ENCODE measurements around the gene KCNQ1. TPM values are rescaled to one million over a fixed set of nuclear protein-coding genes. Genes with fewer than 3 reads are reported as not detected.

KCNQ1 gene
- total and polyA plus RNA-seq, 7 donors: 1.1 to 25.2 (median 3.8) TPM

DNA sequence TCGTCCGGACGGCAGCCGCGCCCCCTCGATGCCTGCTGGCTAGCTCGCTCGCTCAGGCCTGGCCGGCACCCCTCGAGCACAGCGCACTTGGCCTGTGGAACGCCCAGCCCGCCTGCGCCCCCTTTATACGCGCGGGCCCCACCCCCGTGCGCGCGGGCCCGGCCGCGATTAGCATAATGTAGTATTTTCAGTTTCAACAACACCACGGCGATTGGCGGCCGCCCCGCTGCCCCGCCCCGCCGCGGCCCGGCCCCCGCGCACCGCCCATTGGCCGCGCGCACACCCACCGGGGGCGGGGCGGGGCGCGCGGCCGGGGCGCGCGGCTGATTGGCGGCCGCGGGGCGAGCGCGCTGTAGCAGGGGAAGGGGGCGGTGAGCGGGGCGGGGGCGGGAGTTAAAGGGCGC is 440.9 kb downstream of the KCNQ1 start, which contains the start of gene CDKN1C:
Gene CDKN1C (minus strand): TSS at position 98 of the 404 bp plus-strand sequence. CDS start 319 bp downstream, outside the sequence.
- intact Hi-C loops (cut with DNase I): loop anchor here (2.0 to 5.0 kb wide), 7 partner anchors 49 to 688 kb away; no protein-coding TSS in a partner anchor
- peak within 1 kb of the TSS; percentile 91 to 96 (median 94) for H3K27ac ChIP-seq
- peak; percentile 97 for DNase-seq
- H3K36me3 ChIP-seq: no peaks in the 10 kb centered on the region
- H3K27me3 ChIP-seq: no peaks in the 10 kb centered on the region
- H3K4me3 ChIP-seq: peak within 1 kb of the TSS; percentile 72 to 98 (median 92)
- 0 to 1% methylated on average over 61 of the region's 61 CpGs for WGBS, 2 donors
- H3K9me3 ChIP-seq: no peaks in the 10 kb centered on the region
- TF ChIP-seq, protein P1, sequence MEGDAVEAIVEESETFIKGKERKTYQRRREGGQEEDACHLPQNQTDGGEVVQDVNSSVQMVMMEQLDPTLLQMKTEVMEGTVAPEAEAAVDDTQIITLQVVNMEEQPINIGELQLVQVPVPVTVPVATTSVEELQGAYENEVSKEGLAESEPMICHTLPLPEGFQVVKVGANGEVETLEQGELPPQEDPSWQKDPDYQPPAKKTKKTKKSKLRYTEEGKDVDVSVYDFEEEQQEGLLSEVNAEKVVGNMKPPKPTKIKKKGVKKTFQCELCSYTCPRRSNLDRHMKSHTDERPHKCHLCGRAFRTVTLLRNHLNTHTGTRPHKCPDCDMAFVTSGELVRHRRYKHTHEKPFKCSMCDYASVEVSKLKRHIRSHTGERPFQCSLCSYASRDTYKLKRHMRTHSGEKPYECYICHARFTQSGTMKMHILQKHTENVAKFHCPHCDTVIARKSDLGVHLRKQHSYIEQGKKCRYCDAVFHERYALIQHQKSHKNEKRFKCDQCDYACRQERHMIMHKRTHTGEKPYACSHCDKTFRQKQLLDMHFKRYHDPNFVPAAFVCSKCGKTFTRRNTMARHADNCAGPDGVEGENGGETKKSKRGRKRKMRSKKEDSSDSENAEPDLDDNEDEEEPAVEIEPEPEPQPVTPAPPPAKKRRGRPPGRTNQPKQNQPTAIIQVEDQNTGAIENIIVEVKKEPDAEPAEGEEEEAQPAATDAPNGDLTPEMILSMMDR (IDR thresholded peaks at IDR 0.05): no peak
- no peak for TF ChIP-seq EP300 (IDR thresholded peaks at IDR 0.05)
- peak; percentile 87 to 91 for TF ChIP-seq POLR2A (IDR thresholded peaks at IDR 0.05)
- peak; percentile 97 to 98 (median 98) for TF ChIP-seq POLR2AphosphoS5 (IDR thresholded peaks at IDR 0.05)
- H3K4me1 ChIP-seq: peaks cover 0 to 56% (median 44%) of the 10 kb centered on the region in 4 donors

DNA sequence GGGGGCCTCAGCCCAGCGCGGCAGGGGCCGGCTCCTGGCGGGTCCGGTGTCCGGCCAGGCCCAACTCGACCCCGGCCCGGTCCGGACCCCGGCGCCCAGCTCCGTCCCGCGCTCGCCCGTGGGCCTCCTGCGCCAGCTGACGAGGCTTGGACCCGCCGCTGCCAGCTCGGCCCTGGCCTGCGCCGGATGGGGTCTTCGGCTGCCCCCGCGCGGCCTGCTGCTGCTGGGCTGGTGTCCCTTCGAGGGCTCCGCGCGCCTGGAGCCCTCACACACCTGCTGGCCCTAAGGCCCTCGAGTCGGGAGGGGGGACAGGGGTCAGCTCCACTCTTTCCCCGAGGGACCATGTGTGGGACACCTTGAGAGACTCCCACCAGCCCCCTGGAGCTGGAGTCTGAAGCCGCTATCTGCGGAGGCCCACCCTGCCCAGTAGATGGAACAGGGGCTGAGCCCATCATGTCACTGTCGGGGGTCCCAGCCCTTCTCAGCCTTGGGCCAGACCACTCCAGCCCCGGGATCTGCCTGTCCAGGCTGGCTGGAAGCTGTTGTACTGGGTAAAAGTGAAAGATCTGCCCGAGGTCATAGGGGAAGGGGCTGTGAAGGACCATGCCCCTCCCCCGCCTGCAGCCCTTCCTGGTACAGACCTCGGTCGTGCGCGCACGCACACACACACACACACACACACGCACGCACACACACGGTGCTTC is 441.5 kb downstream of the KCNQ1 start:
- Histone ChIP-seq H3K4me1 (peaks cover 0 to 62% (median 51%) of the 10 kb centered on the region in 4 donors), H3K27me3 (no peaks in the 10 kb centered on the region), H3K36me3 (no peaks in the 10 kb centered on the region), H3K27ac (peak overlapping the region; percentile 86 to 96 (median 88)), H3K9me3 (no peaks in the 10 kb centered on the region), H3K4me3 (peak overlapping the region; percentile 10 to 98 (median 92))
- DNase-seq: peak; percentile 85
- intact Hi-C loops (cut with DNase I): loop anchor here (2.0 to 5.0 kb wide), 4 partner anchors 79 to 689 kb away; no protein-coding TSS in a partner anchor
- 9 to 17% methylated on average over 49 of the region's 49 CpGs for WGBS, 2 donors
- TF ChIP-seq POLR2AphosphoS5 (IDR thresholded peaks at IDR 0.05) (no peak), POLR2A (IDR thresholded peaks at IDR 0.05) (no peak), EP300 (IDR thresholded peaks at IDR 0.05) (no peak)

DNA sequence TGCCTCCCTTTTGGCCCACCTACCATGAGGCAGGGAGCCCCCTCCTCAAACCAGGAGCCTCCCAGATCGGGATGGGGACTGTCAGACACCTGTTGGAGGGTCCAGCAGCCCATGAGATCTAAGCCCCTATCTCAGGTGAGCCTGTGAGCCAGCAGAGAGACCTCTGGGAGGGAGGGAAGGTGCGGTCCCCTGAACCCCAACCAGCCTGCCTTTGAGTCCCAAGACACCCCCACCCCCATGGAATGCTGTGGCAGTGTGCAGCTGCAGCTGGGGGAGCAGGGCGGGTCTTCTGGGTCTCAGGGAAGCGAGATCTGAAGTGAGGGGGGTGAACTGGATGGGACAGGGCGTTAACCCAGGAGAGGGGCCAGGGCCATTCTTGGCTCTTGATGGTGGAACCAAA is 442.1 kb downstream of the KCNQ1 start:
- DNase-seq: no peak

DNA sequence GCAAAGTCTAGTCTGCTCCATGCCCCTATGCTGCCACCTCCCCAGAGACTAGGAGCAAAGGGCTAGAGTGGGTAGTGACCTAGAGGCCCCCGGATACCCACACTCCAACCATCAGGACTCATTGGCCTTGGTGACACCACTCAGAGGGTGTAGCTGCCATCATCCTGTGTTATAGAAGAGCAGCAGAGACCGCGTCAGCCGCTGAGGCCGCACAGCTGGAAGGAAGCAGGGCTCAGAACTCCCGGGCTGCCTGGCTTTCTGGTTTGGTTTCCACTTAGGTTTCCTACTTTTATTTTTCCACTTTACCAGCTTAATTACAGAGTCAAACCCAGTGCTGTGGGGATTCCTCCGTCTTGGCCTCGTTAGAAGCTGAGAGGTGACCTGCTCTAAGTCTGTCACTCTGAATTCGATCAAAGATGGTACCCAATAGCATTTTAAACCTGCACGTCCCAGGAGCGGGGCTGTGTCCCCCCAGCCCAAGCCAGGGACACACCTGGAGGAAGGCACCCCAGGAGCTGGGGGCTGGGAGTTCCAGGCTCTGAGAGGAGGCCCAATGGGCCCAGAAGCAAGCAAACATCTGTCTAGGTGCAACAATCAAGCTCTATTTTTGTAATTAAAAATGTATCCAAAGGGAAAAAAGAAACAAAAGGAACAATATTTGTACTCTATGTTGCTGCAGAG is 442.8 kb downstream of the KCNQ1 start:
- Histone ChIP-seq H3K4me3 (no peak overlapping the region), H3K27ac (peak overlapping the region; percentile 86 to 96 (median 88)), H3K27me3 (no peaks in the 10 kb centered on the region), H3K4me1 (peaks cover 0 to 63% (median 52%) of the 10 kb centered on the region in 4 donors), H3K36me3 (no peaks in the 10 kb centered on the region), H3K9me3 (no peaks in the 10 kb centered on the region)
- DNase-seq: no peak
- intact Hi-C loops (cut with DNase I): loop anchor here (1.0 to 5.0 kb wide), 5 partner anchors 80 to 690 kb away; no protein-coding TSS in a partner anchor
- TF ChIP-seq POLR2A (IDR thresholded peaks at IDR 0.05) (no peak), EP300 (IDR thresholded peaks at IDR 0.05) (no peak), POLR2AphosphoS5 (IDR thresholded peaks at IDR 0.05) (no peak)
- TF ChIP-seq, protein P1 (IDR thresholded peaks at IDR 0.05): no peak
- WGBS, 2 donors: 51 to 72% methylated on average over 11 of the region's 11 CpGs

More for the DNA sequence above, 442.1 kb downstream of the KCNQ1 start:
- no peaks in the 10 kb centered on the region for H3K9me3 ChIP-seq
- intact Hi-C loops (cut with DNase I): loop anchor here (2.0 to 5.0 kb wide), 4 partner anchors 80 to 690 kb away; no protein-coding TSS in a partner anchor
- H3K36me3 ChIP-seq: no peaks in the 10 kb centered on the region
- peaks cover 0 to 63% (median 52%) of the 10 kb centered on the region in 4 donors for H3K4me1 ChIP-seq
- 78 to 88% methylated on average over 5 of the region's 5 CpGs for WGBS, 2 donors
- TF ChIP-seq POLR2A (IDR thresholded peaks at IDR 0.05): no peak
- TF ChIP-seq POLR2AphosphoS5 (IDR thresholded peaks at IDR 0.05): no peak
- TF ChIP-seq EP300 (IDR thresholded peaks at IDR 0.05): no peak
- TF ChIP-seq, protein P1 (IDR thresholded peaks at IDR 0.05): no peak
- no peak overlapping the region for H3K4me3 ChIP-seq
- H3K27me3 ChIP-seq: no peaks in the 10 kb centered on the region
- H3K27ac ChIP-seq: peak overlapping the region; percentile 86 to 96 (median 88)

Measured in sigmoid colon (tissue), 7 donors.